ENCODE results near the gene ANXA3.

- no peak for TF ChIP-seq POLR2A (IDR thresholded peaks at IDR 0.05)
- TF ChIP-seq CTCF (IDR thresholded peaks at IDR 0.05): no peak
- TF ChIP-seq EP300 (IDR thresholded peaks at IDR 0.05): no peak
Measured at GRCh38 chr4:78553529-78554060, 2.0 kb downstream of the ANXA3 start.
